ENCODE data around the gene SNN.

DNA sequence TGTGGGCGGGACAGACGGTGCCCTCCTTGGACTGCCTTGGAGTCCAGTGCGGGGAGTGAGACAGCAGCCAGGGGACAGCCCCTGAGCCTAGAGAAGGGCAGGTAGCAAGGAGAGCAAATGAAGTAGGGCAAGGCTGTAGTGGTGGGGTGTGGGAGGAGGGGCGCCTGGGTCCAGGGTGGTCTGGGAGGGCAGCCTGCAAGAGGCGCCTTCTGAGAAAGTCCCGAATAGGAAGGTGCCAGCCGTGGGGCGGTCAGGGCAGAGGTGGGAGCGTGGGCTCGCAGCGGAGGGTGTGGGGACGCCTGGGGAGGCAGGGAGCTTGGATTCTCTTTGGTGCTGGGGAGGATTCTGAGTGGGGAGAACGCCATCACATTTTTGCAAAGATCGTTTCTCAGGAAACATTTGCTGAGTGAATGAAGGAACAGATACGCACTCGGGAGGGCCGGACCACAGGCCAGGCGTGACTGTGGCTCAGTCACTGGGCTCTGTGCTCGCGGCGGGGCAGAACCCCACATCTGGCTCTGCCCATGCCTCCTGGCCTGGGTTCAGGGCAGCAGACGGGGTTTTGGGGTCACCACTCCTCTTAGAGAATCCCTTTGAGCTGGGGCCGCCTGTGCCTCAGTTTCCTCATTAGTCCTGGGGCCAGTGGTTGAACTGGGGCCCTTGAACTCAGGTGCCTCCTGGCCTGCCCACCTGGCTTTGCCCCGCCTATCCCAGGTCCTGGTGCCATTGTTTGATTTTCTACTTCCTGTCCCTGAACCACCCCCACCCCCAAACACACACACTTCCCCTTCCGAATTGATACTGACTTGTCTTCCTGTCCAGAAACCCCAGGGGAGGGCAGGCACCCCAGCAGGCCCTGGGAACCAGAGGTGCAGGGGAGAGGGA lies 4.2 kb downstream of the SNN start:
- TF ChIP-seq, protein P1, sequence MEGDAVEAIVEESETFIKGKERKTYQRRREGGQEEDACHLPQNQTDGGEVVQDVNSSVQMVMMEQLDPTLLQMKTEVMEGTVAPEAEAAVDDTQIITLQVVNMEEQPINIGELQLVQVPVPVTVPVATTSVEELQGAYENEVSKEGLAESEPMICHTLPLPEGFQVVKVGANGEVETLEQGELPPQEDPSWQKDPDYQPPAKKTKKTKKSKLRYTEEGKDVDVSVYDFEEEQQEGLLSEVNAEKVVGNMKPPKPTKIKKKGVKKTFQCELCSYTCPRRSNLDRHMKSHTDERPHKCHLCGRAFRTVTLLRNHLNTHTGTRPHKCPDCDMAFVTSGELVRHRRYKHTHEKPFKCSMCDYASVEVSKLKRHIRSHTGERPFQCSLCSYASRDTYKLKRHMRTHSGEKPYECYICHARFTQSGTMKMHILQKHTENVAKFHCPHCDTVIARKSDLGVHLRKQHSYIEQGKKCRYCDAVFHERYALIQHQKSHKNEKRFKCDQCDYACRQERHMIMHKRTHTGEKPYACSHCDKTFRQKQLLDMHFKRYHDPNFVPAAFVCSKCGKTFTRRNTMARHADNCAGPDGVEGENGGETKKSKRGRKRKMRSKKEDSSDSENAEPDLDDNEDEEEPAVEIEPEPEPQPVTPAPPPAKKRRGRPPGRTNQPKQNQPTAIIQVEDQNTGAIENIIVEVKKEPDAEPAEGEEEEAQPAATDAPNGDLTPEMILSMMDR (IDR thresholded peaks at IDR 0.05) = no peak
- no peak for TF ChIP-seq EZH2 (IDR thresholded peaks at IDR 0.05; ENCODE audit: borderline replicate concordance, insufficient read depth, low read depth, low read length, poor library complexity, severe bottlenecking)

All from B cell (primary cell).